H1 (cell line): ENCODE measurements around the gene RXRA. TPM values are rescaled to one million over a fixed set of nuclear protein-coding genes. Genes with fewer than 3 reads are reported as not detected.

Experiments
- CTCF ChIA-PET: fragments of 300-600 bp; sonication (Branson Sonifier 250); formaldehyde crosslinking; loops from one replicate; lab custom pipeline; 2021; ENCODE audit not compliant: partially characterized antibody; lab: Charles Lee
- POLR2A ChIA-PET: fragments of 300-600 bp; sonication (Branson Sonifier 250); formaldehyde crosslinking; loops from one replicate; lab custom pipeline; 2021; ENCODE audit warnings: inconsistent platforms; ENCODE audit not compliant: partially characterized antibody; lab: Charles Lee
- DNase-seq, 2 experiments: peaks; one replicate each; pipeline versions ENCODE4 v3.0.0 to v3.0.0-alpha.2; 2010 to 2022; ENCODE audit warnings: low spot score in 2 of 2, low read depth in 1 of 2, mixed read lengths in 1 of 2
- FAIRE-seq: peaks from 2 replicates; lab custom pipeline; 2011; peaks lifted over from hg19 to GRCh38; lab: Jason Lieb, UNC
- H2AFZ ChIP-seq: 2 replicates; pipeline ENCODE4 v1.8.1; 2012; ENCODE audit warnings: low read length, inconsistent platforms
- H2AK5ac ChIP-seq: 2 replicates; pipeline ENCODE4 v1.6.1; 2013; ENCODE audit warnings: low read depth, low read length
- H2BK120ac ChIP-seq: replicated peaks from 2 replicates; pipeline ENCODE3; 2013; ENCODE audit warnings: low read depth, low read length, inconsistent platforms
- H2BK12ac ChIP-seq: 2 replicates; pipeline ENCODE4 v1.6.1; 2013; ENCODE audit warnings: low read depth, low read length
- H2BK15ac ChIP-seq: 2 replicates; pipeline ENCODE4 v1.6.1; 2013; ENCODE audit warnings: low read length
- H2BK20ac ChIP-seq: 2 replicates; pipeline ENCODE4 v1.6.1; 2013; ENCODE audit warnings: low read length
- H2BK5ac ChIP-seq: 2 replicates; pipeline ENCODE4 v1.6.1; 2013; ENCODE audit warnings: low read depth, low read length
- H3K14ac ChIP-seq: 2 replicates; pipeline ENCODE4 v1.6.1; 2013; ENCODE audit warnings: inconsistent platforms; ENCODE audit not compliant: insufficient read length
- H3K18ac ChIP-seq: 2 replicates; pipeline ENCODE4 v1.6.1; 2013; ENCODE audit warnings: low read length; ENCODE audit errors: extremely low read depth
- H3K23ac ChIP-seq: 2 replicates; pipeline ENCODE4 v1.6.1; 2013; ENCODE audit warnings: inconsistent platforms; ENCODE audit not compliant: insufficient read length
- H3K23me2 ChIP-seq: 2 replicates; pipeline ENCODE4 v1.6.1; 2013; ENCODE audit warnings: low read depth, low read length
- H3K27ac ChIP-seq: 2 replicates; pipeline ENCODE4 v1.6.1; 2011; ENCODE audit warnings: low read depth, low read length, inconsistent platforms
- H3K27me3 ChIP-seq, 4 experiments: replicated peaks in 1 of 4; 1 replicate in 1 of 4; 2 replicates in 3 of 4; pipeline versions ENCODE4 v1.6.1 to v1.8.1; 2011 to 2013; ENCODE audit warnings: low read length in 3 of 4, mild to moderate bottlenecking in 3 of 4, inconsistent platforms in 2 of 4, mixed read lengths in 2 of 4, moderate library complexity in 1 of 4; ENCODE audit not compliant: control insufficient read depth in 3 of 4, insufficient read depth in 3 of 4; ENCODE audit errors: extremely low read depth in 1 of 4
- H3K36me3 ChIP-seq, 4 experiments: 2 replicates each; pipeline versions ENCODE4 v1.6.1 to v1.8.1; 2011 to 2013; ENCODE audit warnings: mild to moderate bottlenecking in 4 of 4, low read length in 3 of 4, moderate library complexity in 2 of 4, control low read depth in 1 of 4, inconsistent platforms in 1 of 4; ENCODE audit not compliant: insufficient read depth in 4 of 4, control insufficient read depth in 2 of 4
- H3K4ac ChIP-seq: replicated peaks from 2 replicates; pipeline ENCODE3; 2013; ENCODE audit warnings: low read length, low read depth, mixed read lengths, inconsistent platforms; ENCODE audit not compliant: insufficient read length
- H3K4me1 ChIP-seq, 4 experiments: replicated peaks in 1 of 4; 1 replicate in 1 of 4; 2 replicates in 3 of 4; pipeline versions ENCODE4 v1.6.1 to v1.8.1; 2011 to 2013; ENCODE audit warnings: low read length in 3 of 4, inconsistent platforms in 2 of 4, mixed read lengths in 1 of 4; ENCODE audit not compliant: insufficient read depth in 4 of 4, control insufficient read depth in 3 of 4
- H3K4me2 ChIP-seq, 2 experiments: 2 replicates each; pipeline versions ENCODE4 v1.6.1 to v1.8.1; 2011 to 2013; ENCODE audit warnings: low read depth in 2 of 2, low read length in 2 of 2, control low read depth in 1 of 2, inconsistent platforms in 1 of 2, mild to moderate bottlenecking in 1 of 2; ENCODE audit not compliant: insufficient read depth in 1 of 2
- H3K4me3 ChIP-seq, 4 experiments: fragments of 200-600, 300-600 bp in 1 of 4; sonication (generic), shearing (Covaris generic), sonication (Bioruptor Twin) in 1 of 4; 2 replicates each; pipeline versions ENCODE4 v1.5.1 to v1.8.1; 2011 to 2016; ENCODE audit warnings: low read length in 4 of 4, low read depth in 3 of 4, control low read depth in 2 of 4, inconsistent platforms in 2 of 4, mild to moderate bottlenecking in 2 of 4, mixed read lengths in 1 of 4, moderate library complexity in 1 of 4; ENCODE audit not compliant: insufficient read depth in 2 of 4; ENCODE audit errors: extremely low read depth in 1 of 4
- H3K56ac ChIP-seq: replicated peaks from 2 replicates; pipeline ENCODE3; 2013; ENCODE audit warnings: low read depth, mild to moderate bottlenecking, mixed read lengths, low read length, inconsistent platforms; ENCODE audit not compliant: insufficient read length
- H3K79me1 ChIP-seq: 2 replicates; pipeline ENCODE4 v1.6.1; 2013; ENCODE audit warnings: low read depth, low read length, control low read depth
- H3K79me2 ChIP-seq, 2 experiments: 2 replicates each; pipeline versions ENCODE4 v1.6.1 to v1.8.1; 2012 to 2013; ENCODE audit warnings: low read length in 2 of 2, mild to moderate bottlenecking in 2 of 2, inconsistent platforms in 1 of 2; ENCODE audit not compliant: insufficient read depth in 2 of 2, control insufficient read depth in 1 of 2
- H3K9ac ChIP-seq, 4 experiments: replicated peaks in 1 of 4; 1 replicate in 1 of 4; 2 replicates in 3 of 4; pipeline versions ENCODE4 v1.6.1 to v1.8.1; 2011 to 2013; ENCODE audit warnings: low read depth in 3 of 4, low read length in 3 of 4, control low read depth in 2 of 4, mild to moderate bottlenecking in 2 of 4, moderate library complexity in 2 of 4, inconsistent platforms in 1 of 4; ENCODE audit errors: extremely low read depth in 1 of 4
- H3K9me3 ChIP-seq, 2 experiments: 2 replicates each; pipeline versions ENCODE4 v1.6.1 to v1.8.1; 2012 to 2013; ENCODE audit warnings: mild to moderate bottlenecking in 2 of 2, moderate library complexity in 2 of 2, control low read depth in 1 of 2, inconsistent platforms in 1 of 2, low read depth in 1 of 2, low read length in 1 of 2, mixed read lengths in 1 of 2; ENCODE audit not compliant: insufficient read depth in 2 of 2
- H4K20me1 ChIP-seq, 2 experiments: replicated peaks in 1 of 2; 2 replicates each; pipeline versions ENCODE3 to v1.8.1; 2011 to 2013; ENCODE audit warnings: inconsistent platforms in 2 of 2, low read length in 2 of 2, mild to moderate bottlenecking in 1 of 2; ENCODE audit not compliant: insufficient read depth in 2 of 2, control insufficient read depth in 1 of 2
- H4K5ac ChIP-seq: 2 replicates; pipeline ENCODE4 v1.6.1; 2013; ENCODE audit warnings: low read length, low read depth, mixed read lengths, inconsistent platforms; ENCODE audit not compliant: insufficient read length
- H4K8ac ChIP-seq: 2 replicates; pipeline ENCODE4 v1.8.0; 2013; ENCODE audit warnings: mild to moderate bottlenecking, moderate library complexity, low read length, inconsistent platforms; ENCODE audit not compliant: insufficient read depth; ENCODE audit errors: extremely low read depth
- H4K91ac ChIP-seq: replicated peaks from 2 replicates; pipeline ENCODE3; 2013; ENCODE audit warnings: low read length, mixed read lengths, inconsistent platforms; ENCODE audit not compliant: insufficient read length
- BRCA1 ChIP-seq: IDR thresholded peaks from 2 replicates; pipeline ENCODE4 v1.6.1; 2012; ENCODE audit warnings: low read depth, low read length, improper control_type of control experiment
- EGR1 ChIP-seq: IDR thresholded peaks from 2 replicates; pipeline ENCODE4 v1.6.1; 2011; ENCODE audit warnings: low read depth, low read length, borderline replicate concordance
- HDAC2 ChIP-seq, 2 experiments: fragments of 300-600 bp in 1 of 2; sonication (generic) in 1 of 2; IDR thresholded peaks; 2 replicates each; pipeline ENCODE4 v1.6.1; 2011 to 2012; ENCODE audit warnings: low read depth in 2 of 2, low read length in 2 of 2, mild to moderate bottlenecking in 2 of 2, moderate library complexity in 2 of 2, borderline replicate concordance in 1 of 2, inconsistent platforms in 1 of 2
- KDM4A ChIP-seq: IDR thresholded peaks from one replicate; pipeline ENCODE4 v1.7.1; 2012; ENCODE audit warnings: low read depth, mild to moderate bottlenecking, moderate library complexity, low read length, inconsistent platforms; ENCODE audit not compliant: severe bottlenecking
- TBP ChIP-seq: IDR thresholded peaks from 2 replicates; pipeline ENCODE4 v1.6.1; 2011; ENCODE audit warnings: low read depth, low read length, improper control_type of control experiment
- YY1 ChIP-seq: IDR thresholded peaks from 2 replicates; pipeline ENCODE4 v1.6.1; 2011; ENCODE audit warnings: low read depth, mild to moderate bottlenecking, low read length
- ZNF274 ChIP-seq: IDR thresholded peaks from 2 replicates; pipeline ENCODE4 v1.7.0; 2012; ENCODE audit warnings: low read length, borderline replicate concordance; ENCODE audit errors: extremely low read depth
- WGBS, 2 experiments: shearing (Covaris generic) in 1 of 2; methylation state at CpG; one replicate each; pipeline versions ENCODE4 v1.1.6 to v1.1.7; 2013 to 2015; ENCODE audit warnings: low lambda C conversion rate in 2 of 2, mixed read lengths in 2 of 2, inconsistent platforms in 1 of 2, low coverage in 1 of 2, missing lambda C conversion rate in 1 of 2; ENCODE audit not compliant: insufficient replicate concordance in 2 of 2, insufficient coverage in 1 of 2, insufficient read length in 1 of 2; ENCODE audit errors: extremely low coverage in 1 of 2, missing lambda C conversion rate in 1 of 2; 5-methylcytosine and 5-hydroxymethylcytosine counted together
- polyA plus RNA-seq, 7 experiments: library from polyadenylated mRNA; depleted of rRNA in 3 of 7; stranded (reverse) in 5 of 7; unstranded in 2 of 7; fragments of >200 nt in 5 of 7; fragments of 200-250 nt in 2 of 7; gene quantifications; 1 replicate in 5 of 7; 2 replicates in 1 of 7; 4 replicates in 1 of 7; pipeline versions ENCODE4 v1.2.1 to v1.2.3, GENCODE V29; 2011 to 2013; ENCODE audit warnings: missing spikeins in 2 of 7, mixed read lengths in 2 of 7
- total RNA-seq: library from RNA; stranded (reverse); fragmentation: NEBNext Ultra II Directional; extraction: Animal tissue kit (Norgen Biotek cat#: 25700); gene quantifications from 2 replicates; pipeline ENCODE4 v1.2.1, GENCODE V29; 2021

The RXRA gene
- total and polyA plus RNA-seq, 2 of the 8 experiments (the other 6 are each of a cell fraction or from before 2014, with no cell fraction given) = 9.8 to 29.4 TPM

- Histone ChIP-seq H4K8ac (peak overlapping the region; percentile 65; the same call in 1 of the 2 replicates), H3K14ac (no peak overlapping the region), H3K23me2 (peaks cover 3% of the 10 kb centered on the region; the same call in 1 of the 2 replicates), H2BK15ac (no peak overlapping the region), H3K9me3 (peaks cover 10 to 11% of the 10 kb centered on the region in 2 experiments), H3K27ac (no peak overlapping the region), H3K9ac (no peak overlapping the region), H2BK20ac (no peak overlapping the region), H3K79me1 (peaks cover 8% of the 10 kb centered on the region), H3K23ac (no peak overlapping the region), H4K91ac (no peak overlapping the region), H3K4me3 (no peak overlapping the region), H3K27me3 (no peaks in the 10 kb centered on the region), H2BK120ac (no peak overlapping the region), H3K18ac (no peak overlapping the region), H2AFZ (no peak overlapping the region), H4K5ac (no peak overlapping the region), H3K56ac (no peak overlapping the region), H4K20me1 (peaks cover 0 to 10% of the 10 kb centered on the region in 2 experiments), H3K4me2 (no peak overlapping the region), H3K4me1 (peaks cover 0 to 4% (median 1%) of the 10 kb centered on the region in 4 experiments; a peak in 2 of 7 replicates), H2BK12ac (no peak overlapping the region), H3K4ac (no peak overlapping the region), H2BK5ac (peak overlapping the region; percentile 9; the same call in 1 of the 2 replicates), H3K79me2 (peaks cover 0 to 45% of the 10 kb centered on the region in 2 experiments; a peak in 2 of 4 replicates), H3K36me3 (no peaks in the 10 kb centered on the region), H2AK5ac (peak overlapping the region; percentile 28; the same call in 1 of the 2 replicates)
- DNase-seq (no peak), FAIRE-seq (no peak)
- TF ChIP-seq BRCA1 (no peak), TBP (no peak), EGR1 (no peak), YY1 (no peak), ZNF274 (no peak), KDM4A (no peak), HDAC2 (IDR thresholded peaks at IDR 0.05; ENCODE audit: borderline replicate concordance in 1 of 2, low read depth in 2 of 2, low read length in 2 of 2) (no peak)
- CTCF ChIA-PET = interaction anchor here (1.0 kb wide), 1 partner anchor 47 kb away, joined by 3 read pairs; no protein-coding TSS in a partner anchor
- POLR2A ChIA-PET = interaction anchor here (0.6 kb wide), 1 partner anchor 162 kb away, joined by 3 read pairs; no protein-coding TSS in a partner anchor
- 88% methylated on average over 14 of the region's 16 CpGs; no CpG with 5 or more reads in 1 of the 2 experiments for WGBS, 2 experiments
Measured at GRCh38 chr9:134395002-134395517, 68.8 kb downstream of the RXRA start.
